Measurements from ENCODE around the gene RAB10.

DNA sequence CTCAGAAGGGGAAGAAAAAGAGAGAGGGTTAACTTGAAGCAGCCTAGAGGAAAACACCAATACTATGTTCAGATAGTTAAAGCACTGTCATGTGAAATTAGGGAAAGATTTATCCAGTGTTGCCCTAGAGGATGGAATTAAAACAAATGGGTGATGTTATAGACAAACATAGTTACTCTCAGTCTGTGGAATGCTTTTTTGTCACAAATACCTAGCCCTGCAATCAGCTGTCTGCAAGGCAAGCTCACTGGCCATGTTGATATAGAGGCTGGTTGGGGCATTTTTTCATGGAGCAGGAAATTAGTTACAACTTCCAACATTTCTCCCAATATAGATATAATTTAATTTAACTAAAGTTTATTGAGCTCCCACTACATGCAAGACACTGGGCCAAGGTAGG, 8.4 kb upstream of the RAB10 start:
- no peak for TF ChIP-seq CTCF (conservative IDR thresholded peaks at IDR 0.05; ENCODE audit: low read depth, low read length)
- TF ChIP-seq EZH2 (IDR thresholded peaks at IDR 0.05; ENCODE audit: low read length, unreplicated experiment): no peak
- TF ChIP-seq EZH2phosphoT487 (IDR thresholded peaks at IDR 0.05; ENCODE audit: borderline replicate concordance, low read length): no peak
